GM19324 (cell line): ENCODE data around the gene LRRC31.
A peak's percentile ranks its signal among the peaks of the same experiment; 100 is the strongest.

Experiments used
- ATAC-seq: cut with Tn5 transposase; IDR thresholded peaks from one replicate; pipeline ENCODE4 v1.9.1; 2021; ENCODE audit warnings: mild to moderate bottlenecking, moderate library complexity; ENCODE audit not compliant: unreplicated experiment, low FRiP score

Gene LRRC31

GRCh38 chr3:169818316-169818715 is 51.4 kb downstream of the LRRC31 start:
- ATAC-seq, result no peak

GRCh38 chr3:169815590-169816150 is 54.1 kb downstream of the LRRC31 start:
- ATAC-seq, result no peak

- peak; percentile 50 for ATAC-seq
Measured at GRCh38 chr3:169813757-169814517, 55.8 kb downstream of the LRRC31 start.

GRCh38 chr3:169813278-169813677 is 56.5 kb downstream of the LRRC31 start:
- ATAC-seq, result no peak

- peak; percentile 76 for ATAC-seq
Measured at GRCh38 chr3:169812332-169813235, 57.2 kb downstream of the LRRC31 start, which contains the start of the genes LRRC34 and LRRIQ4. TSS of gene LRRC34 (minus strand) at chr3:169812904. CDS start at chr3:169812548, 356 bp downstream. TSS of gene LRRIQ4 (plus strand) at chr3:169812870. CDS start at chr3:169821922, 9,052 bp downstream.

- peak; percentile 19 for ATAC-seq
Measured at GRCh38 chr3:169811631-169812331, 58.0 kb downstream of the LRRC31 start.

- no peak for ATAC-seq
Measured at GRCh38 chr3:169809230-169809795, 60.4 kb downstream of the LRRC31 start.

- no peak for ATAC-seq
Measured at GRCh38 chr3:169804681-169805080, 65.1 kb downstream of the LRRC31 start.

- no peak for ATAC-seq
Measured at GRCh38 chr3:169792359-169792758, 77.4 kb downstream of the LRRC31 start.

GRCh38 chr3:169790687-169791429 is 78.9 kb downstream of the LRRC31 start:
- ATAC-seq, result no peak

- ATAC-seq, result no peak
Measured at GRCh38 chr3:169790219-169790618, 79.5 kb downstream of the LRRC31 start.
